Bronchial epithelial cell (primary cell): ENCODE results near the gene BRI3. TPM values are rescaled to one million over a fixed set of nuclear protein-coding genes. Genes with fewer than 3 reads are reported as not detected.

Experiments
- DNase-seq: peaks from one replicate; pipeline ENCODE4 v3.0.0-alpha.2; 2010; ENCODE audit warnings: low read depth
- FAIRE-seq: peaks from 2 replicates; lab custom pipeline; 2011; peaks lifted over from hg19 to GRCh38; lab: Jason Lieb, UNC
- H3K27me3 ChIP-seq: 2 replicates; pipeline ENCODE4 v1.5.1; 2011; ENCODE audit warnings: low read length; ENCODE audit not compliant: control insufficient read depth, insufficient read depth
- H3K36me3 ChIP-seq: 2 replicates; pipeline ENCODE4 v1.5.1; 2011; ENCODE audit warnings: low read length; ENCODE audit not compliant: control insufficient read depth, insufficient read depth
- H3K4me3 ChIP-seq: 2 replicates; pipeline ENCODE4 v1.5.1; 2011; ENCODE audit warnings: mild to moderate bottlenecking, low read depth, low read length, control low read depth
- total RNA-seq: library from RNA; depleted of rRNA; stranded (reverse); fragments of >200 nt; gene quantifications from 2 replicates; pipeline ENCODE4 v1.2.1, GENCODE V29; 2014
- TF ChIP-seq, protein P1 (sequence below): IDR thresholded peaks from 2 replicates; pipeline ENCODE4 v1.5.1; 2011; ENCODE audit warnings: mild to moderate bottlenecking, moderate library complexity, low read length, control low read depth, inconsistent platforms; ENCODE audit not compliant: insufficient read depth, severe bottlenecking

The BRI3 gene
- total RNA-seq, 1 donor from 2014 or later = 53.7 TPM

DNA sequence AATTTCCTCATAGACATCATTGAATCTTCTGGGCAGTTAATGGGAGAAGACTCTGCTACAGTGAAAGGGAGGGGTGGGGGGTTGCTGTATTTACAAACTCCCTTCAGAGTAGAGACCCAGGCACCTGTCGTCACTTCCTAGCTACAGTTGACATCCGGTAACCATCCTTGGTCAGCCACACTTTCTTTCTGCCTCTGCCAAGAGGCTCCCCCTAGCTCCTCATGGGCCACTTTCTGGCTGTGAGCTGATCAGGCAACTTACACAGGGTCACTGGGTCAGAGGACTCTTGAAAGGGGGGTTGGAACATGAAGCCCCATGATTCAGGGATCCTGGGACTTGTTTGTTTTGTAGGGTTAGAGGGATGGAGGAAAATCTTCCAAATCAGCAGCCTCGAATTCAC is 30.7 kb upstream of the BRI3 start:
- H3K27me3 ChIP-seq = no peaks in the 10 kb centered on the region
- FAIRE-seq (no peak), DNase-seq (no peak)
- H3K36me3 ChIP-seq = peaks cover 2% of the 10 kb centered on the region
- H3K4me3 ChIP-seq = no peak overlapping the region
- TF ChIP-seq, protein P1, sequence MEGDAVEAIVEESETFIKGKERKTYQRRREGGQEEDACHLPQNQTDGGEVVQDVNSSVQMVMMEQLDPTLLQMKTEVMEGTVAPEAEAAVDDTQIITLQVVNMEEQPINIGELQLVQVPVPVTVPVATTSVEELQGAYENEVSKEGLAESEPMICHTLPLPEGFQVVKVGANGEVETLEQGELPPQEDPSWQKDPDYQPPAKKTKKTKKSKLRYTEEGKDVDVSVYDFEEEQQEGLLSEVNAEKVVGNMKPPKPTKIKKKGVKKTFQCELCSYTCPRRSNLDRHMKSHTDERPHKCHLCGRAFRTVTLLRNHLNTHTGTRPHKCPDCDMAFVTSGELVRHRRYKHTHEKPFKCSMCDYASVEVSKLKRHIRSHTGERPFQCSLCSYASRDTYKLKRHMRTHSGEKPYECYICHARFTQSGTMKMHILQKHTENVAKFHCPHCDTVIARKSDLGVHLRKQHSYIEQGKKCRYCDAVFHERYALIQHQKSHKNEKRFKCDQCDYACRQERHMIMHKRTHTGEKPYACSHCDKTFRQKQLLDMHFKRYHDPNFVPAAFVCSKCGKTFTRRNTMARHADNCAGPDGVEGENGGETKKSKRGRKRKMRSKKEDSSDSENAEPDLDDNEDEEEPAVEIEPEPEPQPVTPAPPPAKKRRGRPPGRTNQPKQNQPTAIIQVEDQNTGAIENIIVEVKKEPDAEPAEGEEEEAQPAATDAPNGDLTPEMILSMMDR = no peak

DNA sequence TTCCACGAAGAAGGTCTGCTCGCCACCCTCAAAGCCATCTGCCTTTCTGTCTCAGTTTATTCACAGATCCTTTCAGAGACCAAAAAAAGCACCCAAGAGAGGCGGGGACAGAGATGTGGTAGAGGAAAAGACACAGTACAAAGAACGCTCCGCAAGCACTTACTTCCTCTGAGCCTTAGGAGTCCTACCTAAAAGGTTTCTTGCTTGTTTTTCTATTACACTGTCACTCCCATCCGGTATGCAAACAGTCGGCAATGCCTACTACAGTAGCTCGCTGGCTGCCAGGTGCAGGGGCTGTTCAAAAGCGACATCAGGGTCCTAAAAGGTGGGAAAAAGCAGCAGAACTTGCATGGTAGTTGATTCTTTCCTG is 30.3 kb upstream of the BRI3 start:
- DNase-seq (peak; percentile 14), FAIRE-seq (no peak)
- peak overlapping the region; percentile 90 for H3K4me3 ChIP-seq
- H3K36me3 ChIP-seq = peaks cover 2% of the 10 kb centered on the region
- no peaks in the 10 kb centered on the region for H3K27me3 ChIP-seq
- TF ChIP-seq, protein P1 = no peak

DNA sequence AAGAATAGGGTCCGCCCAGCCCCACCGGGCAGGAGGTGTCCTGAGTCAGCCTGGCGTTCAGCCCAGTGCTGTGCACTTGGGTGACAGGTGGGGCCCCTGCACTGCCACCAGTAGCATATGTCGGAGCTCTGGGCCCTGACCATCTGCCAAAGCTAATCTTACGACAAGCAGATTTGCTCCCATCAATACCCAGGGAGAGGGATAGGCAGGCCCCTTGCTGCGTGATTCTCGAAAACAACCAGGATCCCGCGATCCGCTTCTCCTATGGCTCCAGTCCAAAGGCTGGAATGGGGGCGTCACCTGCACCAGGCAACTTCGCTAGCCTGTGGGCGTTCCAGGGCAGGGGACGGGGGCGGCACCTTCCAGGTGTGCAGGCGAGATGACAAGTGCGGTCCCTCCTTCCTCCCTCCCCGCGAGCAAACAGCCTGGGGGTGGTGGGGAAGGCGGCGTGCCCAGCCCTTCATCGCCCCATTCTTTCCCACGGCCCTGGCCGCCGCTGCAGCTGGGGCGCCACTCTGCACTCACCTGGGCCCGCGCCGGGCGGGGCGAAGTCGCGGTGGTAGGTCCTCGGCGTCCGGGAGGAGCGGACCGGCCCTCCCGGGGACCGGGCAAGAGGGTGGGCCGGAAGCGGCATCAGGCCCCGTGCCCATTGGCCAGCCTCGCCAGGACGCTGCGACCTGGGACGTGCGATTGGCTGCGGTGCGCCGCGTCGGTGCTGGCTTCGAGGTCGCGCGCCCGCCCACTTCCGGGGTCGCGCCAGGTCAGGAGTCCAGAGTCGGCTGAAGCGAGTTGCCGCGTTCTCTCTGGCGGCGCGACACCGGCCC is 29.7 kb upstream of the BRI3 start, which contains the start of gene TECPR1:
Gene TECPR1 (minus strand): TSS at position 632 of the 824 bp plus-strand sequence. CDS start 6,086 bp downstream, outside the sequence.
- Histone ChIP-seq H3K27me3 (no peaks in the 10 kb centered on the region), H3K4me3 (peak within 1 kb of the TSS; percentile 90), H3K36me3 (peaks cover 2% of the 10 kb centered on the region)
- FAIRE-seq = no peak
- DNase-seq = peak; percentile 77
- TF ChIP-seq, protein P1 = no peak

DNA sequence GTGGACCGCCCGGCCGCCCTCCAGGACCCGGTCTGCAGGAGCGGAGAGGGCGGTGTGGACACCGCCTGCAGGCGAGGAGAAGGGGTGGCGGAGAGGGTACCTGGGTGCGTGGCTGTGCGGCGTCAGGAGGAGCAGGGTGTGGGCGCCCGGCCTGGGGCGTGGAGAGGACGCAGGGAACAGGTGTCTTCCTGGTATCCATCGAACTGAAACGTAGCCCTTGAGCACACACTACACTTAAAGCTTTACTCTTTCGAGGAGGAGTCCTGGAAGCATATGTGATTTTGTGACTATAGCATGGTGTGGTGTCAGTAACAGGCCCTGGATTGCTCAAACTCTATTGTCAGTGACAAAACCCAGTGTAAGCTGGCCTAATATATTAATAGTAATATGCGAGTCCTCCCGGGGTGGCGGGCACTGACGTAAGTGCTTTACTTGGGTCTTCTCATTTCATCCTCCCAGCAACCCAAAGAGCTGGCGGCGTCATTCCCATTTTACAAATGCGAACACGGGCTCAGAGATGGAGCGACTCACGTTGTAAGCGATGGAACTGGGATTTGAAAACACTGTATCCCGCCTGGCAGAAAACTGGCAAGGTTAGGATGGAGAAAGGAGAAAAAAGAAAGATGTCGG is 28.9 kb upstream of the BRI3 start:
- no peaks in the 10 kb centered on the region for H3K27me3 ChIP-seq
- FAIRE-seq = no peak
- peak overlapping the region; percentile 90 for H3K4me3 ChIP-seq
- peaks cover 3% of the 10 kb centered on the region for H3K36me3 ChIP-seq
- DNase-seq = no peak
- TF ChIP-seq, protein P1 = peak; percentile 16

DNA sequence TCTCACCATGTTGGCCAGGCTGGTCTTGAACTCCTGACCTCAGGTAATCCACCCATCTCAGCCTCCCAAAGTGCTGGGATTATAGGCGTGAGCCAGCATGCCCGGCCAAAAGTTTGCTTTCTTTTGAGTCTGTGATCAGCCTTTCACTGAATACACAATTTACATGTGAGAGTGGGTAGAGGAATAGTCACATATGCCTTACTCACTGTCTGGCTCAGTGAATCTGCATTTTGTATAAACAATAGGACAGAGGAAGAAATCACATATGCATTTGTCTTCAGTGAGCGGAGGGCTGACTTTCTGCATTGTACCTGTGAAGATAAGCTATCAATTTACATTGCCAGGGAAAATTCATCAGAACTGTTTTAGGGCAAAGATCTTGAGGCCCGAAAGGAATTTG is 27.0 kb upstream of the BRI3 start:
- Histone ChIP-seq H3K27me3 (no peaks in the 10 kb centered on the region), H3K36me3 (peaks cover 6% of the 10 kb centered on the region), H3K4me3 (no peak overlapping the region)
- TF ChIP-seq, protein P1 = no peak
- DNase-seq (peak; percentile 28), FAIRE-seq (no peak)
